AG10803 (cell line): ENCODE results near the gene GULP1.
"Not testable (repeated sequence)": the region's sequence is repeated elsewhere in the genome, so short reads cannot be mapped to it uniquely, and the experiment has no call there.

Experiments used
- DNase-seq: peaks from one replicate; pipeline ENCODE4 v3.0.0; 2010; ENCODE audit warnings: low read depth
- H3K4me3 ChIP-seq: 2 replicates; pipeline ENCODE4 v1.5.1; 2011; ENCODE audit warnings: mild to moderate bottlenecking, low read length, control low read depth
- TF ChIP-seq, protein P1 (sequence below): conservative IDR thresholded peaks from 2 replicates; pipeline ENCODE4 v1.5.1; 2011; ENCODE audit warnings: mild to moderate bottlenecking, low read length, control low read depth, inconsistent platforms

GULP1 gene

GRCh38 chr2:188601927-188602326 lies 310.3 kb downstream of the GULP1 start:
- peak; percentile 78 for DNase-seq
- TF ChIP-seq, protein P1, sequence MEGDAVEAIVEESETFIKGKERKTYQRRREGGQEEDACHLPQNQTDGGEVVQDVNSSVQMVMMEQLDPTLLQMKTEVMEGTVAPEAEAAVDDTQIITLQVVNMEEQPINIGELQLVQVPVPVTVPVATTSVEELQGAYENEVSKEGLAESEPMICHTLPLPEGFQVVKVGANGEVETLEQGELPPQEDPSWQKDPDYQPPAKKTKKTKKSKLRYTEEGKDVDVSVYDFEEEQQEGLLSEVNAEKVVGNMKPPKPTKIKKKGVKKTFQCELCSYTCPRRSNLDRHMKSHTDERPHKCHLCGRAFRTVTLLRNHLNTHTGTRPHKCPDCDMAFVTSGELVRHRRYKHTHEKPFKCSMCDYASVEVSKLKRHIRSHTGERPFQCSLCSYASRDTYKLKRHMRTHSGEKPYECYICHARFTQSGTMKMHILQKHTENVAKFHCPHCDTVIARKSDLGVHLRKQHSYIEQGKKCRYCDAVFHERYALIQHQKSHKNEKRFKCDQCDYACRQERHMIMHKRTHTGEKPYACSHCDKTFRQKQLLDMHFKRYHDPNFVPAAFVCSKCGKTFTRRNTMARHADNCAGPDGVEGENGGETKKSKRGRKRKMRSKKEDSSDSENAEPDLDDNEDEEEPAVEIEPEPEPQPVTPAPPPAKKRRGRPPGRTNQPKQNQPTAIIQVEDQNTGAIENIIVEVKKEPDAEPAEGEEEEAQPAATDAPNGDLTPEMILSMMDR, result no peak
- no peak overlapping the region for H3K4me3 ChIP-seq

- TF ChIP-seq, protein P1, result no peak
- no peak for DNase-seq
- H3K4me3 ChIP-seq, result no peak overlapping the region
These were observed 312.9 kb downstream of the GULP1 start for GRCh38 chr2:188604579-188604978.

- not testable (repeated sequence) for DNase-seq, H3K4me3 ChIP-seq
These were observed 314.2 kb downstream of the GULP1 start for GRCh38 chr2:188605609-188606584.

GRCh38 chr2:188606596-188606995 lies 314.9 kb downstream of the GULP1 start:
- not testable (repeated sequence) for DNase-seq

GRCh38 chr2:188607501-188607900 lies 315.8 kb downstream of the GULP1 start:
- H3K4me3 ChIP-seq, result no peak overlapping the region
- peak; percentile 29 for DNase-seq
- TF ChIP-seq, protein P1, result no peak

More at GRCh38 chr2:188606596-188606995, 314.9 kb downstream of the GULP1 start:
- not testable (repeated sequence) for H3K4me3 ChIP-seq

DNA sequence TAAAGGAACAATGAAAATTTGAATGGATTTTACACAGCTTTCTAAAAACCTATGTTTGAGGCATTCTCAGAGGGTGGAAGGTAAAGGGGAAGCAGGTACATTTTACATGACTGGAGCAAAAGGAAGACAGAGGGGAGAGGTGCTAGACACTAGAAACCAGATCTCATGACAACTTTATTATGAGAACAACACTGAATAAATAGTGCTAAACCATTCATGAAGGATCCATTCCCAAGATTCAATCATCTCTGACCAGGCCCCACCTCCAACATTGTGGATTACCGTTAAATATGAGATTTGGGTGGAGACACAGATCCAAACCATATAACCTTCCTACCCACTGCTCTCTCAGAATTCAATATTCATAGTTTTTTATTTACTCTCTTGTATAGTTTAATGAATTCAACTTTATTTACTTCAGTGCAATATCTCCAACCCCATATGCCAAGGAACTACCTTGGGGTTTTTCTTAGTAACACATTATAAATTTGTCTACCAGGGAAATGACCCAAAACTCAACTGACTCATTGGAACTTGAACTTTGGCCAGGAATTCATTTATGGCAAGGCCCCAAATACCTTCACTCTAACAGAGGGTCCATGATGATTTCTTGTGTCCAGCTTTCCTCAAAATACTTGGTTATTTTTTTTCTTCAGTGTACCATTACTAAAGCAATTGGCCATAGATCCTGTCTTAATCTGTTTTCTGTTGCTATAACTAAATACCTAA lies 317.8 kb downstream of the GULP1 start:
- H3K4me3 ChIP-seq, result no peak overlapping the region
- TF ChIP-seq, protein P1, result no peak
- peak; percentile 40 for DNase-seq

DNA sequence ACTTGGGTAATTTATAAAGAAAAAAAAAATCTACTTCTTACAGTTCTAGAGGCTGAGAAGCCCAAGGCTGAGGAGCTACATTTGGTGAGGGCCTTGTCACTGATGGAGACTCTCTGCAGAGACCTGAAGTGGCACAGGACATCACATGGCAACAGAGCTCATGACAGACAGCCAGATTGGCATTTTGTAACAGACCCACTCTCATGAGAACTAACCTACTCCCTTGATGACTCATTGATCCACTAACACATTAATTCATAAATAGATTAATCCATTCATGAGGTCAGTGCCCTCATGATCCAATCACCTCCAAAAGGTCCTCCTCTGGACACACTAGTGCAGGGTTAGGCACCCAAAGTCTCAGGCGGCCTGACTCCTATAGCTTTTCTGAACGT lies 318.4 kb downstream of the GULP1 start:
- TF ChIP-seq, protein P1, result no peak
- peak; percentile 12 for DNase-seq
- H3K4me3 ChIP-seq, result no peak overlapping the region

GRCh38 chr2:188610827-188611226 lies 319.2 kb downstream of the GULP1 start:
- H3K4me3 ChIP-seq, result no peak overlapping the region
- peak; percentile 30 for DNase-seq
- TF ChIP-seq, protein P1, result no peak
